ENCODE data around the gene DCLK3.

The DCLK3 gene

GRCh38 chr3:36674816-36675215 lies 89.5 kb downstream of the DCLK3 start:
- no peaks in the 10 kb centered on the region for H3K4me1 ChIP-seq (ENCODE audit: control insufficient read depth, insufficient read depth, low read length)
- H3K27me3 ChIP-seq (ENCODE audit: control insufficient read depth in 1 of 2, insufficient read depth in 2 of 2, low read length in 2 of 2), result no peaks in the 10 kb centered on the region
- peaks cover 5 to 8% of the 10 kb centered on the region in 2 donors for H3K9me3 ChIP-seq (ENCODE audit: control insufficient read depth in 2 of 2, low read length in 2 of 2)
- no peak overlapping the region for H3K27ac ChIP-seq (ENCODE audit: low read length)
- no peaks in the 10 kb centered on the region for H3K36me3 ChIP-seq (ENCODE audit: control insufficient read depth in 2 of 2, insufficient read depth in 2 of 2, low read length in 2 of 2)
- H3K4me3 ChIP-seq (ENCODE audit: low read length in 2 of 2), result no peak overlapping the region
- H3K9ac ChIP-seq (ENCODE audit: low read length in 2 of 2), result no peak overlapping the region

GRCh38 chr3:36669764-36670163 lies 94.6 kb downstream of the DCLK3 start:
- no peaks in the 10 kb centered on the region for H3K9me3 ChIP-seq (ENCODE audit: control insufficient read depth in 2 of 2, low read length in 2 of 2)
- H3K9ac ChIP-seq (ENCODE audit: low read length in 2 of 2), result no peak overlapping the region
- no peaks in the 10 kb centered on the region for H3K36me3 ChIP-seq (ENCODE audit: control insufficient read depth in 2 of 2, insufficient read depth in 2 of 2, low read length in 2 of 2)
- H3K4me1 ChIP-seq (ENCODE audit: control insufficient read depth, insufficient read depth, low read length), result no peaks in the 10 kb centered on the region
- H3K27me3 ChIP-seq (ENCODE audit: control insufficient read depth in 1 of 2, insufficient read depth in 2 of 2, low read length in 2 of 2), result no peaks in the 10 kb centered on the region
- H3K4me3 ChIP-seq (ENCODE audit: low read length in 2 of 2), result no peak overlapping the region
- no peak overlapping the region for H3K27ac ChIP-seq (ENCODE audit: low read length)

- Histone ChIP-seq H3K27me3 (ENCODE audit: control insufficient read depth in 1 of 2, insufficient read depth in 2 of 2, low read length in 2 of 2) (no peaks in the 10 kb centered on the region), H3K27ac (ENCODE audit: low read length) (no peak overlapping the region), H3K9ac (ENCODE audit: low read length in 2 of 2) (no peak overlapping the region), H3K4me1 (ENCODE audit: control insufficient read depth, insufficient read depth, low read length) (no peaks in the 10 kb centered on the region), H3K9me3 (ENCODE audit: control insufficient read depth in 2 of 2, low read length in 2 of 2) (no peaks in the 10 kb centered on the region), H3K4me3 (ENCODE audit: low read length in 2 of 2) (no peak overlapping the region), H3K36me3 (ENCODE audit: control insufficient read depth in 2 of 2, insufficient read depth in 2 of 2, low read length in 2 of 2) (no peaks in the 10 kb centered on the region)
Observed at GRCh38 chr3:36666166-36666565, 98.2 kb downstream of the DCLK3 start.

- no peaks in the 10 kb centered on the region for H3K36me3 ChIP-seq (ENCODE audit: control insufficient read depth in 2 of 2, insufficient read depth in 2 of 2, low read length in 2 of 2)
- H3K27ac ChIP-seq (ENCODE audit: low read length), result no peak overlapping the region
- no peaks in the 10 kb centered on the region for H3K4me1 ChIP-seq (ENCODE audit: control insufficient read depth, insufficient read depth, low read length)
- no peak overlapping the region for H3K4me3 ChIP-seq (ENCODE audit: low read length in 2 of 2)
- no peak overlapping the region for H3K9ac ChIP-seq (ENCODE audit: low read length in 2 of 2)
- H3K9me3 ChIP-seq (ENCODE audit: control insufficient read depth in 2 of 2, low read length in 2 of 2), result no peaks in the 10 kb centered on the region
- no peaks in the 10 kb centered on the region for H3K27me3 ChIP-seq (ENCODE audit: control insufficient read depth in 1 of 2, insufficient read depth in 2 of 2, low read length in 2 of 2)
Observed at GRCh38 chr3:36663666-36664291, 100.6 kb downstream of the DCLK3 start.

GRCh38 chr3:36662626-36663025 lies 101.7 kb downstream of the DCLK3 start:
- Histone ChIP-seq H3K9ac (ENCODE audit: low read length in 2 of 2) (no peak overlapping the region), H3K27me3 (ENCODE audit: control insufficient read depth in 1 of 2, insufficient read depth in 2 of 2, low read length in 2 of 2) (no peaks in the 10 kb centered on the region), H3K36me3 (ENCODE audit: control insufficient read depth in 2 of 2, insufficient read depth in 2 of 2, low read length in 2 of 2) (no peaks in the 10 kb centered on the region), H3K4me1 (ENCODE audit: control insufficient read depth, insufficient read depth, low read length) (no peaks in the 10 kb centered on the region), H3K4me3 (ENCODE audit: low read length in 2 of 2) (no peak overlapping the region), H3K9me3 (ENCODE audit: control insufficient read depth in 2 of 2, low read length in 2 of 2) (no peaks in the 10 kb centered on the region), H3K27ac (ENCODE audit: low read length) (no peak overlapping the region)

All from stomach smooth muscle (tissue), 2 donors.